A549 (cell line): ENCODE data around the gene TMEM91. TPM values are rescaled to one million over a fixed set of nuclear protein-coding genes. Genes with fewer than 3 reads are reported as not detected.

ENCODE experiments used
- ATAC-seq, 2 experiments: fragments of 200-7000 bp in 1 of 2; fragments of >200 bp in 1 of 2; cut with Nextera tagmentation in 1 of 2; cut with Tn5 transposase in 1 of 2; 3 replicates each; pipeline versions ENCODE4 v1.8.0 to v1.9.1; 2018 to 2020; ENCODE audit warnings: mild to moderate bottlenecking in 1 of 2, moderate library complexity in 1 of 2
- CTCF ChIA-PET: fragments of 300-600 bp; sonication (Branson Sonifier 250); formaldehyde crosslinking; extraction: SDS; loops from one replicate; lab custom pipeline; 2021; ENCODE audit warnings: antibody characterized with exemption, inconsistent platforms; lab: Yijun Ruan, JAX
- POLR2A ChIA-PET: fragments of 350-600 bp; formaldehyde crosslinking; extraction: SDS; loops from one replicate; lab custom pipeline; 2021; ENCODE audit warnings: antibody characterized with exemption, inconsistent platforms; lab: Yijun Ruan, JAX
- DNase-seq, 2 experiments: peaks; one replicate each; pipeline versions ENCODE4 v3.0.0 to v3.0.0-alpha.2; 2011 to 2016; ENCODE audit warnings: low read depth in 1 of 2, low spot score in 1 of 2
- FAIRE-seq: peaks from 2 replicates; lab custom pipeline; 2011; peaks lifted over from hg19 to GRCh38; lab: Jason Lieb, UNC
- H3K27ac ChIP-seq, 2 experiments: fragments of >200 bp; sonication (Bioruptor Twin); formaldehyde crosslinking; 3 replicates each; pipeline ENCODE4 v1.5.1; 2016 to 2017
- H3K4me1 ChIP-seq: fragments of >200 bp; sonication (Bioruptor Twin); formaldehyde crosslinking; 3 replicates; pipeline ENCODE4 v1.6.1; 2016
- H3K4me2 ChIP-seq: fragments of >200 bp; sonication (Bioruptor Twin); formaldehyde crosslinking; 3 replicates; pipeline ENCODE4 v1.6.1; 2016
- H3K4me3 ChIP-seq: fragments of >200 bp; sonication (Bioruptor Twin); formaldehyde crosslinking; 3 replicates; pipeline ENCODE4 v1.5.1; 2016
- H3K9me3 ChIP-seq: fragments of >200 bp; sonication (Bioruptor Twin); formaldehyde crosslinking; 3 replicates; pipeline ENCODE4 v1.6.1; 2016
- CBX2 ChIP-seq: fragments of 200-600 bp; sonication (generic); IDR thresholded peaks from 2 replicates; pipeline ENCODE4 v1.6.1; 2016; ENCODE audit warnings: low read depth, mild to moderate bottlenecking, borderline replicate concordance
- CBX8 ChIP-seq: fragments of 200-600 bp; sonication (generic); IDR thresholded peaks from 2 replicates; pipeline ENCODE4 v1.6.1; 2016
- FOXS1 ChIP-seq: fragments of 250-450 bp; sonication (Bioruptor Pico); IDR thresholded peaks from 2 replicates; pipeline ENCODE4 v1.5.0; 2020; ENCODE audit warnings: mild to moderate bottlenecking, moderate library complexity
- GATA3 ChIP-seq: IDR thresholded peaks from 2 replicates; pipeline ENCODE4 v1.6.1; 2012; ENCODE audit warnings: borderline replicate concordance
- HOXB5 ChIP-seq: fragments of 250-450 bp; sonication (Bioruptor Pico); IDR thresholded peaks from 2 replicates; pipeline ENCODE4 v1.5.0; 2020; ENCODE audit warnings: mild to moderate bottlenecking, moderate library complexity
- MAZ ChIP-seq: fragments of 150-350 bp; IDR thresholded peaks from 2 replicates; pipeline ENCODE4 v1.6.1; 2014; ENCODE audit warnings: antibody characterized with exemption, low read depth, low read length, borderline replicate concordance
- NPAS2 ChIP-seq: fragments of 250-450 bp; sonication (Bioruptor Pico); IDR thresholded peaks from 2 replicates; pipeline ENCODE4 v1.8.0; 2022; ENCODE audit warnings: mild to moderate bottlenecking, moderate library complexity, borderline replicate concordance
- RAD21 ChIP-seq, 2 experiments: fragments of >200 bp in 1 of 2; sonication (Bioruptor Twin) in 1 of 2; formaldehyde crosslinking in 1 of 2; IDR thresholded peaks in 1 of 2; conservative IDR thresholded peaks in 1 of 2; 2 replicates in 1 of 2; 3 replicates in 1 of 2; pipeline ENCODE4 v1.6.1; 2012 to 2018; ENCODE audit warnings: inconsistent platforms in 1 of 2
- RCOR1 ChIP-seq: fragments of 150-350 bp; IDR thresholded peaks from 2 replicates; pipeline ENCODE4 v1.6.1; 2014; ENCODE audit warnings: antibody characterized with exemption, low read length, low read depth
- SREBF2 ChIP-seq: fragments of 450-650 bp; IDR thresholded peaks from 2 replicates; pipeline ENCODE4 v1.6.1; 2014; ENCODE audit warnings: mild to moderate bottlenecking, moderate library complexity
- TFCP2L1 ChIP-seq: fragments of 250-450 bp; sonication (Bioruptor Pico); IDR thresholded peaks from 2 replicates; pipeline ENCODE4 v1.5.0; 2021; ENCODE audit warnings: mild to moderate bottlenecking
- ZSCAN20 ChIP-seq: fragments of 250-450 bp; sonication (Bioruptor Pico); IDR thresholded peaks from 2 replicates; pipeline ENCODE4 v1.8.0; 2022; ENCODE audit warnings: mild to moderate bottlenecking, moderate library complexity
- WGBS: methylation state at CpG from one replicate; pipeline ENCODE4 v1.1.6; 2017; ENCODE audit errors: missing lambda C conversion rate; 5-methylcytosine and 5-hydroxymethylcytosine counted together
- polyA plus RNA-seq, 4 experiments: library from polyadenylated mRNA; depleted of rRNA in 3 of 4; stranded (reverse); fragments of >200 nt; fragmentation: RNase III in 1 of 4; extraction: RNeasy Plus Mini Kit Qiagen cat#74134 plus additional on column Dnase treatment in 1 of 4; gene quantifications; 2 replicates in 3 of 4; 3 replicates in 1 of 4; pipeline ENCODE4 v1.2.3, GENCODE V29; 2011 to 2017
- TF ChIP-seq, protein P1 (sequence below): fragments of >200 bp; sonication (Bioruptor Twin); formaldehyde crosslinking; IDR thresholded peaks from 3 replicates; pipeline ENCODE4 v1.6.1; 2016
- TF ChIP-seq, protein P2 (sequence below): fragments of 150-350 bp; IDR thresholded peaks from 2 replicates; pipeline ENCODE4 v1.6.1; 2014; ENCODE audit warnings: low read depth, mild to moderate bottlenecking, low read length
- TF ChIP-seq, protein P3 (sequence below): fragments of 250-450 bp; sonication (Bioruptor Pico); IDR thresholded peaks from 2 replicates; pipeline ENCODE4 v1.5.0; 2020; ENCODE audit warnings: low read depth, mild to moderate bottlenecking, moderate library complexity
- TF ChIP-seq, protein P4 (sequence below): fragments of >200 bp; sonication (Bioruptor Twin); formaldehyde crosslinking; IDR thresholded peaks from 3 replicates; pipeline ENCODE4 v1.5.1; 2016
- TF ChIP-seq, protein P5 (sequence below): fragments of 450-650 bp; IDR thresholded peaks from 2 replicates; pipeline ENCODE4 v1.6.1; 2014; ENCODE audit warnings: antibody characterized with exemption
- TF ChIP-seq, protein P6 (sequence below): IDR thresholded peaks from 2 replicates; pipeline ENCODE4 v1.6.1; 2012; ENCODE audit warnings: low read depth, borderline replicate concordance
- TF ChIP-seq, protein P7 (sequence below): fragments of >200 bp; sonication (Bioruptor Twin); formaldehyde crosslinking; IDR thresholded peaks from 2 replicates; pipeline ENCODE4 v1.6.1; 2016

The TMEM91 gene
- polyA plus RNA-seq, 2 of the 4 experiments (the other 2 are of a cell fraction), result 4.0 to 5.2 TPM

DNA sequence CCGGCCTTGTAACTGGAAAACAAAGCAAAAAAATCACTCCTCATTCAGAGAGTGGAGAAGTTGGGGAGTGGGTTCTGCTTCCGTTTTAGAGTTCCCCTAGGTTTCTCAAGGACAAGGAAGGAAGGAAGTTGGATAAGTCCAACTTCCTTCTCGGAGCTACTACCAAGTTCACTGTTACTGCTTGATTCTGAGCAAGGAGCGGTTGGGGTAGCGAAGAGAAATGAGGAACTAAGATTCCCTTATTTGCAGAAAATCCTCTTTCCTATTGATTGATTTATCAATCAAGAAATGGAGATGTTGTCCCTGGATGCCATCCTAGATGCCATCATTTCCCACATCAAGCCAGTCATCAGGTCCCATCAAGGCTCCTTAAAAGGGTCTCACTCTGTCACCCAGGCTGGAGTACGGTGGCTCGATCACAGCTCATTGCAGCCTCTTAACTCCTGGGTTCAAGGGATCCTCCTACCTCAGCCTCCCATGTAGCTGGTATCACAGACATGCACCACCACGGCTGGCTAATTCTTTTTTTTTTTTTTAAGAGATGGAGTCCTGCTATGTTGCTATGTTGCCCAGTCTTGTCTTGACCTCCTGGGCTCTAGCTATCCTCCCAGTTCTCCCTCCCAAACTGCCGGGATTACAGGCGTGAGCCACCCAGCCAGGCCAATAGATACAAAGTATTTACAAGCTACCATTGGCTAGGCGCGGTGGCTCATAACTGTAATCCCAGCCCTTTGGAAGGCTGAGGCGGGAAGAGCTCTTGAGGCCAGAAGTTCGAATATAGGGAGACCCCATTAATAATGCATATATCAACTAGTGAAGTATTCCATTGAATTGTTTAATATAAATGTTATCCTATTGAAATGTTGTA lies 11.6 kb upstream of the TMEM91 start (continued):
- TF ChIP-seq CBX2 (no peak), NPAS2 (CRISPR knock-in tag) (no peak), RAD21 (conservative IDR thresholded peaks at IDR 0.05 in 1 of 2, IDR thresholded peaks at IDR 0.05 in 1 of 2) (no peak), ZSCAN20 (no peak), MAZ (no peak)
- TF ChIP-seq, protein P1, sequence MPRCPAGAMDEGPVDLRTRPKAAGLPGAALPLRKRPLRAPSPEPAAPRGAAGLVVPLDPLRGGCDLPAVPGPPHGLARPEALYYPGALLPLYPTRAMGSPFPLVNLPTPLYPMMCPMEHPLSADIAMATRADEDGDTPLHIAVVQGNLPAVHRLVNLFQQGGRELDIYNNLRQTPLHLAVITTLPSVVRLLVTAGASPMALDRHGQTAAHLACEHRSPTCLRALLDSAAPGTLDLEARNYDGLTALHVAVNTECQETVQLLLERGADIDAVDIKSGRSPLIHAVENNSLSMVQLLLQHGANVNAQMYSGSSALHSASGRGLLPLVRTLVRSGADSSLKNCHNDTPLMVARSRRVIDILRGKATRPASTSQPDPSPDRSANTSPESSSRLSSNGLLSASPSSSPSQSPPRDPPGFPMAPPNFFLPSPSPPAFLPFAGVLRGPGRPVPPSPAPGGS, result no peak
- TF ChIP-seq, protein P2, sequence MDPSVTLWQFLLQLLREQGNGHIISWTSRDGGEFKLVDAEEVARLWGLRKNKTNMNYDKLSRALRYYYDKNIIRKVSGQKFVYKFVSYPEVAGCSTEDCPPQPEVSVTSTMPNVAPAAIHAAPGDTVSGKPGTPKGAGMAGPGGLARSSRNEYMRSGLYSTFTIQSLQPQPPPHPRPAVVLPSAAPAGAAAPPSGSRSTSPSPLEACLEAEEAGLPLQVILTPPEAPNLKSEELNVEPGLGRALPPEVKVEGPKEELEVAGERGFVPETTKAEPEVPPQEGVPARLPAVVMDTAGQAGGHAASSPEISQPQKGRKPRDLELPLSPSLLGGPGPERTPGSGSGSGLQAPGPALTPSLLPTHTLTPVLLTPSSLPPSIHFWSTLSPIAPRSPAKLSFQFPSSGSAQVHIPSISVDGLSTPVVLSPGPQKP, result no peak
- TF ChIP-seq, protein P3, sequence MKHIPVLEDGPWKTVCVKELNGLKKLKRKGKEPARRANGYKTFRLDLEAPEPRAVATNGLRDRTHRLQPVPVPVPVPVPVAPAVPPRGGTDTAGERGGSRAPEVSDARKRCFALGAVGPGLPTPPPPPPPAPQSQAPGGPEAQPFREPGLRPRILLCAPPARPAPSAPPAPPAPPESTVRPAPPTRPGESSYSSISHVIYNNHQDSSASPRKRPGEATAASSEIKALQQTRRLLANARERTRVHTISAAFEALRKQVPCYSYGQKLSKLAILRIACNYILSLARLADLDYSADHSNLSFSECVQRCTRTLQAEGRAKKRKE (CRISPR knock-in tag), result 0 out of 2 replicates have a peak, but pooled peaks have one; percentile 48

DNA sequence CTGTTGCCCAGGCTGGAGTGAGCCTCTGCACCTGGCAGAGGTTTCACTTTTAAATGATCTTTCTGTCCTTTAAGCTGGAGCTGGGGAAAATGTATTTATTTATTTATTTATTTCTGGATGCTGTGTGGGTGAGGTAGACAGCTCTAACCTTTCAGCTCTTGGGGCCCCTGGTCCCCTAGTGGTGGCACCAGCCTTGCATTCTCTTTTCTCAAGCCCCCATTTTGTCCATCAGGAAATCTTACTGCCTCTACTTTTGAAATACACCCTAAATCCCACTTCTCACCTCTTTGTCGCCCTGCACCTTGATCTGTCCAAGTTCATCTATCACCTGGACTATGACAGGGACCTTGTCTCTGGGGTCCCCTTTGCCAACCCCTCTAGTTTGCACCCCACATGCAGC lies 10.2 kb upstream of the TMEM91 start:
- 0 out of 3 replicates have a peak overlapping the region, but pooled peaks have one; percentile 3 for H3K4me2 ChIP-seq
- H3K4me3 ChIP-seq, result no peak overlapping the region
- ChIA-PET CTCF (interaction anchor here (0.7 to 13.8 kb wide), 11 partner anchors 11 to 204 kb away, joined by 3 to 197 read pairs (median 11); partner anchors contain the start of genes CCDC97, DMAC2, TGFB1 and TMEM91), POLR2A (interaction anchor here (0.6 to 4.5 kb wide), 3 partner anchors 9 to 73 kb away, joined by 3 to 96 read pairs (median 51); partner anchors contain the start of genes DMAC2 and TGFB1)
- 96% methylated on average over 1 of the region's 1 CpG for WGBS
- DNase-seq (peak; percentile 70 to 78), ATAC-seq (no peak), FAIRE-seq (no peak)
- no peak for TF ChIP-seq TFCP2L1 (CRISPR knock-in tag)
- no peak for TF ChIP-seq HOXB5 (CRISPR knock-in tag)
- TF ChIP-seq SREBF2, result no peak
- TF ChIP-seq FOXS1 (CRISPR knock-in tag), result no peak
- TF ChIP-seq RCOR1, result no peak
- TF ChIP-seq, protein P4, sequence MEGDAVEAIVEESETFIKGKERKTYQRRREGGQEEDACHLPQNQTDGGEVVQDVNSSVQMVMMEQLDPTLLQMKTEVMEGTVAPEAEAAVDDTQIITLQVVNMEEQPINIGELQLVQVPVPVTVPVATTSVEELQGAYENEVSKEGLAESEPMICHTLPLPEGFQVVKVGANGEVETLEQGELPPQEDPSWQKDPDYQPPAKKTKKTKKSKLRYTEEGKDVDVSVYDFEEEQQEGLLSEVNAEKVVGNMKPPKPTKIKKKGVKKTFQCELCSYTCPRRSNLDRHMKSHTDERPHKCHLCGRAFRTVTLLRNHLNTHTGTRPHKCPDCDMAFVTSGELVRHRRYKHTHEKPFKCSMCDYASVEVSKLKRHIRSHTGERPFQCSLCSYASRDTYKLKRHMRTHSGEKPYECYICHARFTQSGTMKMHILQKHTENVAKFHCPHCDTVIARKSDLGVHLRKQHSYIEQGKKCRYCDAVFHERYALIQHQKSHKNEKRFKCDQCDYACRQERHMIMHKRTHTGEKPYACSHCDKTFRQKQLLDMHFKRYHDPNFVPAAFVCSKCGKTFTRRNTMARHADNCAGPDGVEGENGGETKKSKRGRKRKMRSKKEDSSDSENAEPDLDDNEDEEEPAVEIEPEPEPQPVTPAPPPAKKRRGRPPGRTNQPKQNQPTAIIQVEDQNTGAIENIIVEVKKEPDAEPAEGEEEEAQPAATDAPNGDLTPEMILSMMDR, result peak; percentile 26; the same call in 2 of the 3 replicates
- 0 out of 5 replicates have a peak, but pooled peaks of 1 of the 2 experiments have one; percentile 29 for TF ChIP-seq RAD21 (conservative IDR thresholded peaks at IDR 0.05 in 1 of 2, IDR thresholded peaks at IDR 0.05 in 1 of 2)
- TF ChIP-seq, protein P5, sequence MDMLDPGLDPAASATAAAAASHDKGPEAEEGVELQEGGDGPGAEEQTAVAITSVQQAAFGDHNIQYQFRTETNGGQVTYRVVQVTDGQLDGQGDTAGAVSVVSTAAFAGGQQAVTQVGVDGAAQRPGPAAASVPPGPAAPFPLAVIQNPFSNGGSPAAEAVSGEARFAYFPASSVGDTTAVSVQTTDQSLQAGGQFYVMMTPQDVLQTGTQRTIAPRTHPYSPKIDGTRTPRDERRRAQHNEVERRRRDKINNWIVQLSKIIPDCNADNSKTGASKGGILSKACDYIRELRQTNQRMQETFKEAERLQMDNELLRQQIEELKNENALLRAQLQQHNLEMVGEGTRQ, result no peak
- no peak for TF ChIP-seq CBX8
- no peak for TF ChIP-seq GATA3
- TF ChIP-seq, protein P6, sequence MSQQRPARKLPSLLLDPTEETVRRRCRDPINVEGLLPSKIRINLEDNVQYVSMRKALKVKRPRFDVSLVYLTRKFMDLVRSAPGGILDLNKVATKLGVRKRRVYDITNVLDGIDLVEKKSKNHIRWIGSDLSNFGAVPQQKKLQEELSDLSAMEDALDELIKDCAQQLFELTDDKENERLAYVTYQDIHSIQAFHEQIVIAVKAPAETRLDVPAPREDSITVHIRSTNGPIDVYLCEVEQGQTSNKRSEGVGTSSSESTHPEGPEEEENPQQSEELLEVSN, result no peak
- TF ChIP-seq, protein P7, sequence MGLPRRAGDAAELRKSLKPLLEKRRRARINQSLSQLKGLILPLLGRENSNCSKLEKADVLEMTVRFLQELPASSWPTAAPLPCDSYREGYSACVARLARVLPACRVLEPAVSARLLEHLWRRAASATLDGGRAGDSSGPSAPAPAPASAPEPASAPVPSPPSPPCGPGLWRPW, result no peak
- peak overlapping the region in 1 of 2 experiments; percentile 86; a peak in 3 of 6 replicates for H3K27ac ChIP-seq
- H3K9me3 ChIP-seq, result no peaks in the 10 kb centered on the region
- H3K4me1 ChIP-seq, result peaks cover 51% of the 10 kb centered on the region
